ENCODE results near the gene RPL31. TPM values are rescaled to one million over a fixed set of nuclear protein-coding genes. Genes with fewer than 3 reads are reported as not detected.

RPL31 gene
- total RNA-seq, 1 donor from 2014 or later, result 1,439 TPM

DNA sequence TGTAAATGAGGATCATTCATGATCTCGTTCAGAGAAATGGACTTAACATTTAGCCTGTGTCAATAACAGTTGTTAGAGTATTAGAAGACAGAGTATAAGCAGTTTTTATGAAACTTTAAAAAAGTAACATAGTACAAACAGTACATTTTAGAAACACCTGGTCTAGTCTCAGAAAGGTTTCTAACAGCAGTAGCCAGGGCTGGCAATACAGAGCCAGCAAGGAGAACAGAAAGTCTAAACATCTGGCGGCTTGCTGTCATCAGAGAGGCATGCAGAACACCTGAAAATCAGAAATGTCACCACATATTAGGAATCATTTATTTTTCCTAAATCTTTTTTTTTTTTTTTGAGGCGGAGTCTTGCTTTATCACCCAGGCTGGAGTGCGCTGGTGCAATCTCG lies 50.1 kb downstream of the RPL31 start:
- no peak for DNase-seq (ENCODE audit: low read depth, low spot score)
- TF ChIP-seq, protein P1, sequence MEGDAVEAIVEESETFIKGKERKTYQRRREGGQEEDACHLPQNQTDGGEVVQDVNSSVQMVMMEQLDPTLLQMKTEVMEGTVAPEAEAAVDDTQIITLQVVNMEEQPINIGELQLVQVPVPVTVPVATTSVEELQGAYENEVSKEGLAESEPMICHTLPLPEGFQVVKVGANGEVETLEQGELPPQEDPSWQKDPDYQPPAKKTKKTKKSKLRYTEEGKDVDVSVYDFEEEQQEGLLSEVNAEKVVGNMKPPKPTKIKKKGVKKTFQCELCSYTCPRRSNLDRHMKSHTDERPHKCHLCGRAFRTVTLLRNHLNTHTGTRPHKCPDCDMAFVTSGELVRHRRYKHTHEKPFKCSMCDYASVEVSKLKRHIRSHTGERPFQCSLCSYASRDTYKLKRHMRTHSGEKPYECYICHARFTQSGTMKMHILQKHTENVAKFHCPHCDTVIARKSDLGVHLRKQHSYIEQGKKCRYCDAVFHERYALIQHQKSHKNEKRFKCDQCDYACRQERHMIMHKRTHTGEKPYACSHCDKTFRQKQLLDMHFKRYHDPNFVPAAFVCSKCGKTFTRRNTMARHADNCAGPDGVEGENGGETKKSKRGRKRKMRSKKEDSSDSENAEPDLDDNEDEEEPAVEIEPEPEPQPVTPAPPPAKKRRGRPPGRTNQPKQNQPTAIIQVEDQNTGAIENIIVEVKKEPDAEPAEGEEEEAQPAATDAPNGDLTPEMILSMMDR (conservative IDR thresholded peaks at IDR 0.05), result no peak
- H3K4me3 Mint-ChIP-seq, result no peak overlapping the region
- H3K27ac Mint-ChIP-seq (ENCODE audit: unreplicated experiment), result no peak overlapping the region
- H3K4me1 Mint-ChIP-seq, result no peaks in the 10 kb centered on the region
- H3K9me3 Mint-ChIP-seq, result no peaks in the 10 kb centered on the region
- no peaks in the 10 kb centered on the region for H3K27me3 Mint-ChIP-seq (ENCODE audit: low read depth)
- peaks cover 13% of the 10 kb centered on the region for H3K36me3 Mint-ChIP-seq (ENCODE audit: low read depth)

DNA sequence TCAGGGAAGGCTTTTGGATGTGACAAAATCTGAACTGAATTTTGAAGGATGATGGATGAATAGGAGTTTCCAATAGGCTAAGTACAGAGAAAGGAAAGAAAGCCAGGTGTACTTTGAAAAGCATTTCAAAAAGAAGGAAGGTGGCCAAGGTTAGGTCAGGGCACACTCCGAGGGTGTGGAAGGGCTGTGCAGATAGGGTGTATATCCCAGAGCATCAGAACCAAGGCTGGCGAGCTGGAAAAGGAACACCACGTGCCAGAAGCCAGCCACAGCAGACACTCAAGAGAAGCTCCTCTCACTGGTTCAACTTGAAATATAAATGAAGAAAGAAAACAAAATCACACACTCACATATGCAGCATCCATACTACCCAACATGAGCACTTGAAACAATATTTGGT lies 51.0 kb downstream of the RPL31 start:
- no peak overlapping the region for H3K4me3 Mint-ChIP-seq
- TF ChIP-seq, protein P1 (conservative IDR thresholded peaks at IDR 0.05), result no peak
- peaks cover 13% of the 10 kb centered on the region for H3K36me3 Mint-ChIP-seq (ENCODE audit: low read depth)
- no peak for DNase-seq (ENCODE audit: low read depth, low spot score)
- no peak overlapping the region for H3K27ac Mint-ChIP-seq (ENCODE audit: unreplicated experiment)
- no peaks in the 10 kb centered on the region for H3K27me3 Mint-ChIP-seq (ENCODE audit: low read depth)
- no peaks in the 10 kb centered on the region for H3K4me1 Mint-ChIP-seq
- H3K9me3 Mint-ChIP-seq, result no peaks in the 10 kb centered on the region

Other genes starting within 250 kb of the RPL31 start
- 2.6 TPM in 2 replicates for gene NPAS2, start 182.2 kb upstream of the RPL31 start, total RNA-seq
- 7.8 and 8.8 TPM in 2 replicates for gene TBC1D8, start 149.1 kb downstream of the RPL31 start, total RNA-seq